Measurements from ENCODE around the gene ZNF688.

Gene ZNF688

DNA sequence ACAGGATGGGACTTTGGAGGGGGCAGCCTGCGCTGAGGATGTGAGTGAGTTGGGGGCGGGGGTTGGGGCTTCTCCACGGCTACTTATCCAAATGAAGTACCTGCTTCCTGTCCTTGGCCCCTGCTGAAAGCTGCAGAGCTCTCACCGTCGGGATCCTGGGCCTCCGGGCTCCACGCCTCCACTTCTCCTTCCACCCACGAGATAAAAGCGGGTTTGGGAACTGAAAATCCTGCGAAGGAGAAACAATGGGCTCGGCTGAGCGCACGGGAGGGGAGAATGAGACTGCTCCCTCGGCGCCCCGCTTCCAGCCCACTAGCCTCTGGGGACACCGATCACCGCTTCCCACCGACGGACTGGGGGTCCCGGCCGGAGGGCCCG is 13.5 kb upstream of the ZNF688 start:
- no peak for DNase-seq

DNA sequence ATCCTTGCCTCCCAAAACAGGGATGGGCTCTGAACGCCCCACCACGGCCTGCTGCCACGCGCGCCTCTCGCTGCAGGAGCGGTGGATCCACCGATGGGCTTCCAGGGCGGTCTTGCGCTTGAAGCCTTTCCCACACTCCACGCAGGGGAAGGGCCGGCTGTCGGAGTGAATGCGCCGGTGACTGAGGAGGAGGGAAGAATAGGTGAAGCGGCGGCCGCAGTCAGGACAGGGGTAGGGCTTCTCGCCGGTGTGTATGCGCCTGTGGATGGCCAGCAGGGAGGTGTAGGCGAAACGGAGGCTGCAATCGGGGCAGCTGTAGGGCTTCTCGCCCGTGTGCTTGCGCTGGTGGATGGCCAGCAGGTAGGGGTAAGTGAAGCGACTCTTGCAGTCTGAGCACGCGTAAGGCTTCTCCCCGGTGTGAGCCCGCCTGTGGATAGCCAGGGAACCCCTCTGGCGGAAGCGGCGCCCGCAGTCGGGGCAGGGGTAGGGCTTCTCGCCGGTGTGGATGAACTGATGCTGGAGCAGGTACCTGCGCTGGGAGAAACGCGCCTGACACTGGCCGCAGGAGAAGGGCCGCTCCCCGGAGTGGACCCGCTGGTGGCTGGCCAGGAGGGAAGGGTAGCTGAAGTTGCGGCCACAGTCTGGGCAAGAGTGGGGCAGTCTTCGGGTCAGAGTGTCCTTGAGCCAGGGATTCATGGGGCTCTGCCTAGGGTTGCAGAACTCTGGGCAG is 11.3 kb upstream of the ZNF688 start:
- DNase-seq, result no peak

DNA sequence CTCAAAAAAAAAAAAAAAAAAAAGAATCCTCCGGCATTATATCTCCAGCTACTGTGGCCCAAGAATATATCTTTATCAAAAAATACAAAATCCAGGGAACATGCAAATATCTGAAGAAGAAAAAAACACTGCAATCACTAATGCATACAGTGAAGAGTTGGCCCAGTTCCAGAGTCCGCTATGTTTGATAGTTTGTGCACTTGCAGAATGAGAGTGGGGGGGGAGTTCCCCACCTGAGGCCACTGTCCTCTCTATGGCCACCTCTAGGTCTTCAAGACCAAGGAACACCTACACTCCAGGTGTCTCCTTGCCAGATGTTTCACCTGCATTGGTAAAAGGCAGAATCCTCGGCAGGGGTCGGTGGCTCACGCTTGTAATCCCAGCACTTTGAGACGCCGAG is 9.9 kb upstream of the ZNF688 start:
- no peak for DNase-seq

DNA sequence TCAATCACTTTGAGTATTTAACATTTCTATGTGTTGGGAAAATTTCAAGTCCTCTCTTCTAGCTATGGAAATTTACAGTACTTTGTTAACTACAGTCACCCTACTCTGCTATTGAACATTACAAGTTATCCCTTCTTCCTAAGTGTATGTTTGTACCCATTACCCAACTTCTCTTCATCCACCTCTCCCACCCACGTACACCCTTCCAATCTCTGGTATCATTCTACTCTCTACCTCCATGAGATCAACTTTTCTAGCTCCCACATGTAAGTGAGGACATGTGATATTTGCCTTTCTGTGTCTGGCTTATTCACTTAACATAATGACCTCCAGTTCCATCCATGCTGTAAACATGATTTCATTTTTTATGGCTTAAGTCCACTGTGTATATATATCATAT is 3.2 kb upstream of the ZNF688 start:
- DNase-seq, result no peak

DNA sequence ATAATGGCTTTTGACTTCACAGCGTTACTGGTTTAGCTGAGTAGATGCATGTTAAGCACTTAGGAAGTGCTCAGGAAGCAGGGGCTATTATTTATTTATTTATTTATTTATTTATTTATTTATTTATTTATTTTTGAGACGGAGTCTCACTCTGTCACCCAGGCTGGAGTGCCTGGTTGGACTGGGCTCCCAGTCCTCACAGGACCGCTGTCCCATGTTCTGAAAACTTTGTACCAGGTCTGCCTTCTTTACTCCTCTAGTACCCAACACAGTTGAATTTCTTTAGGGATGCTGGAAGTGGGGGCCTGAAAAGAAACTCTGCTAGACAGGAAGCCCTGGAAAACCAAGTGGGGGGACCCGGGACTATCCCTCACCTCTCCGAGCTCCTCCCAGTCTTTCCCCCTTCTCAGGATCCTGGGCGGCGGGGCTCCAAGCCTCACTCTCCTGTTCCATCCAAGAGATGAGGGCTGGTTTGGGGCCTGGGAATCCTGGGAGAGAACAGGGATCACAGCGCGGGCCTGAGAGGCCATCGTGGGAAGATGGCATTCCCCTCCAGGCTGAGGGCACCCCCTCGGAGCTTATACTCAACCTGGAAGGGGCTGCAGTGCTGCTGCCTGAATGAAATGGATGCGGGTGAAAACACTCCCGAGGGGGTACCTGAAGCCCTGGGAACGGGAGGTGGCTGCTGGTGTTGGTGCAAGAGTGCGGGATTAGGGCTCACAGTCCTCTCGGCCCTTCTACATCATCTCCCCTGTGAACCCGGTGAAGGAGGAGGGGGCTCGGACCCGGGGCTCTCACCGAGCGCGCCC is 674 bp downstream of the ZNF688 start:
- no peak for DNase-seq

DNA sequence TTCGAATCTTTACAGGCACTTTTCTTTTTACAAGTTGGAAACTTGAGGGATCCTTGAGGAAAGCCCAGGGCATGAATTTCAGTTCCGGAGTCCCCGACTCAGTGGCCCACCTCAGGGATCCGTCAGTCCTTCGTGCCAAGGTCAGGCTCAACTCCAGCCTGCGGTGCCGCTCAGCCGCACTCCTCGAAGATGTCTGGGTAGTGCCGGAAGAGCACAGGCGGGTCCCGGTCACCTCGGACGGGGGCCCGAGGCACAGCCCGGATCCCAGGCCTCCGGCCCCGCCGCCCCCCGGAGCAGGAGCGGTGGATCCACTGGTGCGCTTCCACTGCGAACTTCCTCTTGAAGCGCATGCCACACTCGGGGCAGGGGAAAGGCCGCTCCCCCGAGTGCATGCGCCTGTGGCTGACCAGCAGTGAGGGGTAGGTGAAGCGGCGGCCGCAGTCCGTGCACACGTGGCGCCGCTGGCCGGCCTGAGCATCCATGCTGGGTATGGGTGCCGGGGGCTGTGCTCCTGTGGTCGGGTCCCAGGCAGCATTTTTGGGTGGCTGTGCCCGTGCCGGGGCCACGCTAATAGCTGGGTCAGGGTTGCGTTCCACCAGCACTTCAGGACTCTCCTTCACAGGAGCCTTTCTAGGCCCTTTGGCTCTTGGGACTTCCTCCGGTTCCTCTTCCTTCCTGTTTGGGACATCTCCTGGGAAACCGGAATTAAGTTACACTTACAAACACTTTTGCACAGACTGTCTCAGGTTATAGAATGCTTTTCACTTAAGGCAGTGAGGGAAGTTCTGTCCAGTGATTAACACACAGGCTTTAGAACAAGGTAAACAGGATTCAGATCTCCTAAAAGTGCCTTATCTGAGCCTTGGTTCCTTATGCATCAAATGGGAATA is 1.5 kb downstream of the ZNF688 start:
- no peak for DNase-seq

DNA sequence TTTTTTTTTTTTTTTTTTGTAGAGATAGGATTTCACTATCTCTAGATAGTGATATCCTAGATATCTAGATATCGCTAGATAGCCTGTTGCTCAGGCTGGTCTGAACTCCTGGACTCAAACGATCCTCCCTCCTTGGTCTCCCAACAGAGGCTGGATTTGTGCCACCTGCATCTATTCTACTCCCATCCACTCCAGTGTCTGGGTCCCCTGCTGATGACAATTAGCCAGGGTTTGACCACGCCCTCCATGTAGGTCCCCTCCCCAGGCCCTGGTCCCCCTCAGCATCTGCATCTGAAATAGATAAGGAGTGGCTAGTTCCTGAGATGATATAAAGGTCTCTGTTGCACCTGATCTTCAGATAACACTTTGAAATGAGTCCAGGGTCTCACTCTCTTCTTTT is 2.2 kb downstream of the ZNF688 start:
- DNase-seq, result no peak

DNA sequence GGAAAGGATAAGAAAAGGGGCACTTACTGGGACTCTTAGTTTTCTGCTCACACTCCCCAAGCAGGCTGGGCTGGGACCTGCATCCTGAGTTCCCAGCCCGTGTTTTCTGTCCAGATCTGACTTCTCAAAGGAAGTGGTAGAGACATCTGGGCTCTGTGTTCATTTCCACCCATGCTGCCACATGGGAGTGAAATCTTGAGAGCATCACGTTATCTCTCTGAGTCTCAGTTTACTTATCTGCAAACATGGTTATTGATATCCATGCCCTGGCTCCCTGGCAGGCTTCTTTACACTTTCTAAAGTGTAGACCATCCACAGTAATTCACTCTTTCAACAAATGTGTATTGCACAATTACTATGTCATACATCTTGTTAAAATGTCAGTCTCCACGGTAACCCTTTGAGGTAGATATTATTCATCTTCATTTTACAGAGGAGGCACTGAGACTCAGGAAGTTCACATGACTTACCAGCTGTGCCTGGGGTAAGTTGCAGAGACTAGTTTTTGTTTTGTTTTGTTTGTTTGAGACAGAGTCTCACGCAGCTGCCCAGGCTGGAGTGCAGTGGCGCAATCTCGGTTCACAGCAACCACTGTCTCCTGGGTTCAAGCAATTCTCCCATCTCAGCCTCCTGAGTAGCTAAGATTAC is 3.4 kb downstream of the ZNF688 start:
- peak; percentile 39 for DNase-seq

DNA sequence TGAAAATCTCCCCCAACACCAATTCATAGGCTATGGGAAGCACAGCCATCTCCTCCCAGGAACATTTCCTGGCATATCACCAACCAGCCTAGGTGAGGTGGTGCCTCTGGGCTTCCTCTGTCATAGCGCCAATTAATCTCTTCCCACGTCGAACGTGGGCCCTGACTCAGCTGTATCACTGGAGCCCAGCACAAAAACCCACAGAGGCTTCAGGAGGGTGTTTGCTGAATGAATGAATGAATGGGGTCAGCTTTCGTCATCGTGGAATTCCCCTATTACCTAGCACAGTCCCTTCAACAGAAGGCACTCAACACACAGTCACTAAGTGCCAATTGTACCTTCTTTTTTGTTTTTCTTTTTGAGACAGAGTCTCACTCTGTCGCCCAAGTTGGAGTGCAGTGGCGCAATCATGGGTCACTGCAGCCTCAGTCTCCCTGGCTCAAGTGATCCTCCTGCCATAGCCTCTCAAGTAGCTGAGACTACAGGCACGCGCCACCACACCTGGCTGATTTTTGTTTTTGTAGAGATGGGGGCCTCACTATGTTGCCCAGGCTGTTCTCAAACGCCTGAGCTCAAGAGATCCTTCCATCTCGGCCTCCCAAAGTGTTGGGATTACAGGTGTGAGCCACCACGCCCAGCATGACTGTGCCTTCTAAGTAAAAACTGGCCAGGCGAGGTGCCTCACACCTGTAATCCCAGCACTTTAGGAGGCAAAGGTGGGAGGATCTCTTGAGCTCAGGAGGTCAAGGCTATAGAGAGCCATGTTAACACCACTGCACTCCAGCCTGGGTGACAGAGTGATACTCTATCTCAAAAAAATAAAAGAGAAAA is 4.1 kb downstream of the ZNF688 start:
- DNase-seq, result peak; percentile 67

DNA sequence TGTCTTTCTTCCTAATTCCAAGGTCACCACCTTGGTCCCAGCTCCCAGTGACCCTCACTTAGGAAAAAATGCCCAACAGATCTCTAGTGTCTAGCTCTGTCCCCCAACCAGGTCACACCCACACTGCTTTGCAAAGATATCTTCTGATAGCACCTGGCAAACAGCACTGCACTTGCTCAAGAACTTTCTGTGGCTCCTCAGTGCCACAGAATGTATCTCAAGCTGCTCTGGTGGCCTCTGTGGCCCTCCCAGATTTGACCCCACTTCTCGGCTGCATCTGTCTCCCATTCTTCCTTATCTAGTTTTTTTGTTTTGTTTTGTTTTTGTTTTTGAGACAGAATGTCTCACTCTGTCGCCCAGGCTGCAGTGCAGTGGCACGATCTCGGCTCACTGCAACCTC is 5.0 kb downstream of the ZNF688 start:
- DNase-seq, result no peak

DNA sequence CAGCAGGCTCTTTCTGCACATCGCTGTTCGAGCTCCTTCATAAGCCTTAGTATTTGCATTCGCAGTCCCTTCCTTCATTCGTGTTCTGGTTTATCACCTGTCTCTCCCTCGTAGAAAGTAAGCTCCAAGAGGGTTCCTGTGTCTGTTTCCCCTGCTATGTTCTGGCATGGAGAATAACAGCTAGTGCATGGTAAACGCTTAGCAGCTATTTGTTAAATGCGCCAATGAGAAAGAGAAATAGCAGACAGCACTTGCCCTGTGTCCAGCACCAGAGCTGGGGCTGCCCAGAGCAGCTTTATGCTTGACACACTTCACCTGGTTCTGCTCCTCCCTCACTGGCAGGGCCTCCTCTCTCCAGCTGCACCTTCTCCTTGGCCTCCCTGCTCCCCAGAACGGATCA is 5.5 kb downstream of the ZNF688 start:
- no peak for DNase-seq

DNA sequence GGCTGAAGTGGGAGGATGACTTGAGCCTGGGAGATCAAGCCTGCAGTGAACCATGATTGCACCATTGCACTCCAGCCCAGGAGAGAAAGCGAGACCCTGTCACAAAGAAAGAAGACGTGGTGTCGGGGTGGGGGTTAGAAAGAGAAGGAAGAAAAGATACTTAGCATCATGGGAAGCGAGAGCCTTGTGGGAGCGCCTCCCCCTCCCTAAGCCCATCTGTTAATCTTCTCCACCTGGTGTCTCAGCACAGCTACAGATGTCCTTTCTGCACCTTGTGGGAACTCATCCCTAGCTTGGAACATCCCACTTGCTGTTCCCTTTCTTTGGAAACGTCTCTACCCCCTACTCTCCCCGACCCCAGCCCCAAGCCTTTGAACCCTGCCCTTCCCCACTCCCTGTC is 6.0 kb downstream of the ZNF688 start:
- DNase-seq, result no peak

DNA sequence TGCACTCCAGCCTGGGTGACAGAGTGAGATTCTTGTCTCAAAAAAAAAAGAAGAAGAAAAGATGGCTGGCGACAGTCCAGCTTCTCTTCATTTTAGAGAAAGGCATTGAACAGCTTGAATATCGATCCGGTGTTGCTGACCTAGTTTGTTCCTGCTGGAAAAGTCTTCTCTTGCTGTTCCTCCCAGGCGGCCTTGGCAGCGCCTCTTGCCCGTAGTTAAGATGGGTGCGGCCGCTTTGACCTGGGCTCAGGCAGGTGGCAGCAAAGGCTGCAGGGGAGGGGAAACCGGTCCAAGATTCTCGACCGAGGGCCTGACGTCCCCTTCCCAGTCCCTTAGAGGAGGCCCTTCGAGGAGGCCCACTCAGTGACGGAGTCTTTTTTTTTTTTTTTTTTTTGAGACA is 9.5 kb downstream of the ZNF688 start:
- no peak for DNase-seq

DNA sequence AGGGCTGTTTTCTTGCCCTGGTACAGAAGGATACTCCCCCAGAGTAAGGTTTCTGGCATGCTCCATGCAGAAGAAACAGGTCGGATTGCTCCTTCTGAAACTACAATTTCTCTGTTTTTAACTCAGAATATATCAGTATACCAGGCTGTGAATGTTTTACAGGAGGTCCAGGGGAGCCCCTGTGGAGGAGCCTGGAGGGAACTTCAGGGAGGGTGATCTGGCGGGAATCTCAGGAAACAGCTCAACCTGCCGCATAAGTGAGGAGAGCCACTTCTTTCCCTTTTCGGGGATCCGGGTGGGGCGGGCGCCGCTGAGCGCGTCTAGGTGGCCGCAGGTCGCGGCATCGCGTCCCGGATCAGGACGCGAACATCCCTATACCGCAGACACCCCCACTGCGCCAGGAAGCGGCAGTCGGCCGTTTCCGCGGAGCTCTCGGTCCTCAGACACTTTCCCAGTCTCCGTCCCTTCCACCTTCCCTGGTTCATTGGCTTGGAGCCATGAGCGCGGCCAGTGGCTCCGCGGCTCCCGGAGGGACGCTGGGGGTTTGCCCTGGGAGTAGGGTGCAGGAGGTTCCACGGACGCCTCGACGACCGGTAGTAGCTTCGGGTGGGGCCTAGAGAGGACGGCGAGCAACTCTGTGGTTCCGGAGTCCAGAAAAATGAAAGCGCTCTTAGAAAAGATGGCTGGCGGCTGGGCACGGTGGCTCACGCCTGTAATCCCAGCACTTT is 10.3 kb downstream of the ZNF688 start:
- DNase-seq, result no peak

DNA sequence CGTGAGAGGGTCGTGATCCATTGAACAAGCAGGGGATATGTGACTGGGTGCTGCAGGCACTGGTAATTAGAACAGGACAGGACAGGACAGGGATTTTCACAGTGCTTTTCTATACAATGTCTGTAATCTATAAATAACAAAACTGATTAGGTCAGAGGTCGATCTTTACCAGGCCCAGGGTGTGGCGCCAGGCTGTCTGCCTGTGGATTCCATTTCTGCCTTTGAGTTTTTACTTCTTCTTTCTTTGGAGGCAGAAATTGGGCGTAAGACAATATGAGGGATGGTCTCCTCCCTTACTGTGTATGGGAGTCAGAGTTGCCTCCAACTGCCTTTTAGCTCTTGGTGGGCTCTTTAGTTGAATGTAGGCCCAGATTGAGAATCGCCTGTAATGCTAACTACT is 11.8 kb downstream of the ZNF688 start:
- DNase-seq, result no peak

DNA sequence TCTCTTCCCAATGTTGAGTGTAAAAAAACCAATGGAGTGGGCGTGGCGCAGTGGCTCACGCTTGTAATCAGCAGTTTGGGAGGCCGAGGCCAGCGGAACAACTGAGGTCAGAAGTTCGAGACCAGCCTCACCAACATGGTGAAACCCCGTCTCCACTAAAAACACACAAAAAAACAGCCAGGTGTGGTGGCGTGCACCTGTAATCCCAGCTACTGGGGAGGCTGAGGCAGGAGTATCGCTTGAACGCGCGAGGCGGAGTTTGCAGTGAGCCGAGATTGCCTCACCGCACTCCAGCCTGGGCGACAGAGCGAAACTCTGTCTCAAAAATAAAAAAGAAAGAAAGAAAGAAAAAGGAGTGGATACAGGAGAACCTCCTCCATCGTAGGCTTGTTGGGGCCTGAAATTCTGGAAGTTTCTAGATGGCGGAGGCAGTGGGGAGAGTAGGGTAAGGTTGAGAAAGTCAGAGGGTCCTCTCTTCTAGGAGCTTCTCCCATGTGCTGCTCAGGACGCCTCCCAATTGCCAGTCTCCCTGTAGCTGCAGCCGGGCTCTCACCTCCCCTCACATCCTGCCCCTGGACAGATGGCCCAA is 12.6 kb downstream of the ZNF688 start:
- DNase-seq, result no peak

DNA sequence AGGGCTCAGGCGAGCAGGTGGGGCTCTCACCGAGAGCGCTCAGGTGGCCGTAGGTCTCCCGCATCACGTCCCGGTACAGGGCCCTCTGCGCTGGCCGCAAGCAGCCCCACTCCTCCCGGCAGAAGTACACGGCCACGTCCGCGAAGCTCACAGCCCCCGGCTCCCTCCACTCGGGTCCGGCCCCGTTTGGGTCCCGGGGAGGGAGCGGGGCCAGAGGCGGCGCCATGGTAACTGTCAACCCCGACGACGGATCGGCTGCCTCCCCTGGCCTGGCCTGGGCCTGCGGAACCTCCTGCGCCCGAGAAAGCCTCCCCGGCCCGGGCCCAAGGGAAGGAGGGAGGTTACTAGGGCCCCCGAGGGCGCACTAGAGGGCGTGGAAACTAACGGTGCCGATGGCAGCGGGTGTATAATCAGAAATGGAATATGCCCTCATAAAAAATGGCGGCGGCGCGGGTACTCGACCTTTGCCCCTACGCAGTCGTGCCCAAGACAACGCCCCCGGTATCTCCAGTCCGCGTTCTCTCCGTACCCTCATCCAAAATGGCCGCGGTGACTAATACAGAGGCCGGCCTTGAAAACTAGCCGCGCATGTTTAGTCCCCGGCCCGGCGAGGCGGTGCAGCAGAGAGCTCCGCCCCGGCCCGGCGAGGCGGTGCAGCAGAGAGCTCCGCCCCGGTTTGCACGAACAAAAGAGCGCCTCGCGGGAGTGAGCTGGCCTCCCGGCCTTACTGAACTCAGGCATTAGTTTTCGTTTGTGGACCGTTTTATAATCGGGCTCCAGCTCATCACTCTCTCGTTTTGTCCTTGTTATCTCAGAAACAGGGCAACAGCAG is 13.3 kb downstream of the ZNF688 start, which contains the start of gene ZNF764:
TSS of gene ZNF764 (minus strand) at position 418 of the 832 bp plus-strand sequence. CDS start at position 226, 192 bp downstream.
- DNase-seq, result peak; percentile 95

DNA sequence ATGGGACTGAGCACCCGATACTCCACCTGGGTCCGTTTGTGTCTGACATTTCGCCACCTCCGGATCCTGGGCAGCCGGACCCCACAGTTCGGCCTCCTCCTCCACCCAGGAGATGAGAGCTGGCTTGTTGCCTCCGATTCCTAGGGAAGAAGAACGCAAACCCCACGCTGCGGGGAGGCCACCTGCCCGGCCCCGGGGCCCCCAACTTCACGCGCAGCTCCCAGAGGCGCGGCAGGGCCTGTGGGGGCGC is 13.9 kb downstream of the ZNF688 start:
- DNase-seq, result no peak

DNA sequence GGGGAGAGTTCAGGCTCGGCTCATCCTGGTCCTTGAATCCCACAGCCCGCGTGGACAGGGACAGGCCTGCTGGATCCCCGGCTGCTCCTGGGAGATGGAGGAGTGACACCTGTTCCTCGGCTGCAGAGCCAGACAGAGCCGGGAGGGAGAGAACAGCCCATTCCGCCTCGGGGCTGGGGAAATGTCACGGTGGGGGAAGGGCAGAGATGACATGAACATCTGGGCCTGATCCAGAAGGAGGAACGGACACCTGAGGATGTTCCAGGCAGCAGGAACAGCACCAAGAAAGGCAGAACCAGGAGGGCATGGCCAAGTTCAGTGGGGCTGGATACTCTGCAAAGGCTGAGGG is 15.4 kb downstream of the ZNF688 start:
- DNase-seq, result no peak

All from activated naive CD4-positive, alpha-beta T cell treated with anti-CD3 and anti-CD28 coated beads, Interleukin-2, amount 50 U/mL, for 16 hours (primary cell).